Neural cell (in vitro differentiated cells): Measurements from ENCODE around the gene LZTR1. TPM values are rescaled to one million over a fixed set of nuclear protein-coding genes. Genes with fewer than 3 reads are reported as not detected.

Experiments used
- H2AFZ ChIP-seq: fragments of 200-600, 300-800 bp; sonication (generic), shearing (Covaris generic); 2 replicates; pipeline ENCODE4 v1.6.0; 2014; ENCODE audit warnings: low read depth, mild to moderate bottlenecking, antibody characterized with exemption, low read length, moderate library complexity
- H3F3A ChIP-seq: fragments of 200-600 bp; shearing (Covaris generic); 2 replicates; pipeline ENCODE4 v1.6.1; 2016; ENCODE audit warnings: mild to moderate bottlenecking, moderate library complexity, mixed read lengths, antibody characterized with exemption, low read length; ENCODE audit not compliant: insufficient read depth, poor library complexity, severe bottlenecking
- H3K27ac ChIP-seq: fragments of 200-600, 300-800 bp; sonication (generic), shearing (Covaris generic); 2 replicates; pipeline ENCODE4 v1.5.1; 2014; ENCODE audit warnings: mild to moderate bottlenecking, low read length, moderate library complexity
- H3K27me3 ChIP-seq: fragments of 300-800, 200-600 bp; sonication (generic), shearing (Covaris generic); 2 replicates; pipeline ENCODE4 v1.6.0; 2014; ENCODE audit warnings: mild to moderate bottlenecking, low read depth, low read length, moderate library complexity; ENCODE audit not compliant: insufficient read depth
- H3K36me3 ChIP-seq: fragments of 300-800, 200-600 bp; sonication (generic), shearing (Covaris generic); 2 replicates; pipeline ENCODE4 v1.5.1; 2014; ENCODE audit warnings: mild to moderate bottlenecking, antibody characterized with exemption, low read length, moderate library complexity; ENCODE audit not compliant: insufficient read depth
- H3K4me2 ChIP-seq: fragments of 300-800, 200-600 bp; sonication (generic), shearing (Covaris generic); 2 replicates; pipeline ENCODE4 v1.6.0; 2014; ENCODE audit warnings: mild to moderate bottlenecking, low read length
- H3K4me3 ChIP-seq: fragments of 300-800, 200-600 bp; sonication (generic), shearing (Covaris generic); 2 replicates; pipeline ENCODE4 v1.5.1; 2014; ENCODE audit warnings: mild to moderate bottlenecking, low read length, moderate library complexity
- H3K79me2 ChIP-seq: fragments of 200-600 bp; shearing (Covaris generic); replicated peaks from 2 replicates; pipeline ENCODE4 v1.6.0; 2014; ENCODE audit warnings: mild to moderate bottlenecking, low read length, moderate library complexity; ENCODE audit not compliant: insufficient read depth
- H3K9ac ChIP-seq: fragments of 300-800, 200-600 bp; sonication (generic), shearing (Covaris generic); 2 replicates; pipeline ENCODE4 v1.6.1; 2016; ENCODE audit warnings: mild to moderate bottlenecking, low read length, mixed read lengths
- H3K9me2 ChIP-seq: fragments of 200-600 bp; shearing (Covaris generic); 2 replicates; pipeline ENCODE4 v1.6.1; 2016; ENCODE audit warnings: mild to moderate bottlenecking, low read length, mixed read lengths; ENCODE audit not compliant: insufficient read depth
- H3K9me3 ChIP-seq: fragments of 200-600, 300-800 bp; sonication (generic), shearing (Covaris generic); 2 replicates; pipeline ENCODE4 v1.6.1; 2016; ENCODE audit warnings: mild to moderate bottlenecking, mixed run types, low read length, moderate library complexity, mixed read lengths
- H4K20me1 ChIP-seq: fragments of 200-600 bp; shearing (Covaris generic); 2 replicates; pipeline ENCODE4 v1.6.1; 2016; ENCODE audit warnings: mild to moderate bottlenecking, mixed run types; ENCODE audit not compliant: insufficient read depth
- CTCF ChIP-seq: fragments of 450-650 bp; IDR thresholded peaks from 2 replicates; pipeline ENCODE4 v1.5.1; 2014; ENCODE audit warnings: antibody characterized with exemption, mild to moderate bottlenecking, moderate library complexity; ENCODE audit not compliant: poor library complexity, severe bottlenecking
- EP300 ChIP-seq: fragments of 450-650 bp; conservative IDR thresholded peaks from 2 replicates; pipeline ENCODE4 v1.6.1; 2014; ENCODE audit warnings: antibody characterized with exemption, mild to moderate bottlenecking, moderate library complexity; ENCODE audit not compliant: poor library complexity, severe bottlenecking
- EZH2 ChIP-seq: fragments of 200-600, 300-800 bp; shearing (Covaris generic), sonication (generic); IDR thresholded peaks from 2 replicates; pipeline ENCODE4 v1.6.1; 2014; ENCODE audit warnings: antibody characterized with exemption, low read length, borderline replicate concordance, mild to moderate bottlenecking; ENCODE audit not compliant: insufficient read depth, poor library complexity, severe bottlenecking
- MXI1 ChIP-seq: fragments of 450-650 bp; conservative IDR thresholded peaks from 2 replicates; pipeline ENCODE4 v1.6.1; 2014; ENCODE audit warnings: antibody characterized with exemption, mild to moderate bottlenecking; ENCODE audit not compliant: poor library complexity, severe bottlenecking
- POLR2AphosphoS5 ChIP-seq: IDR thresholded peaks from 2 replicates; pipeline ENCODE4 v1.6.1; 2012
- RAD21 ChIP-seq: fragments of 450-650 bp; conservative IDR thresholded peaks from 2 replicates; pipeline ENCODE4 v1.6.1; 2014; ENCODE audit warnings: antibody characterized with exemption, mild to moderate bottlenecking, moderate library complexity
- REST ChIP-seq: IDR thresholded peaks from 2 replicates; pipeline ENCODE4 v1.6.1; 2012; ENCODE audit warnings: borderline replicate concordance
- SMC3 ChIP-seq: fragments of 450-650 bp; conservative IDR thresholded peaks from 2 replicates; pipeline ENCODE4 v1.6.1; 2014; ENCODE audit warnings: antibody characterized with exemption, mild to moderate bottlenecking, moderate library complexity; ENCODE audit not compliant: poor library complexity
- TAF1 ChIP-seq: IDR thresholded peaks from 2 replicates; pipeline ENCODE4 v1.6.1; 2012; ENCODE audit warnings: low read depth
- polyA plus RNA-seq: library from polyadenylated mRNA; depleted of rRNA; stranded (reverse); fragments of >200 nt; gene quantifications from 2 replicates; pipeline ENCODE4 v1.2.3, GENCODE V29; 2014

The LZTR1 gene
- polyA plus RNA-seq, 1 donor from 2014 or later, result 114 TPM

- Histone ChIP-seq H3K36me3 (no peaks in the 10 kb centered on the region), H2AFZ (no peak overlapping the region)
Measured at GRCh38 chr22:20994902-20995241, 12.8 kb downstream of the LZTR1 start.

DNA sequence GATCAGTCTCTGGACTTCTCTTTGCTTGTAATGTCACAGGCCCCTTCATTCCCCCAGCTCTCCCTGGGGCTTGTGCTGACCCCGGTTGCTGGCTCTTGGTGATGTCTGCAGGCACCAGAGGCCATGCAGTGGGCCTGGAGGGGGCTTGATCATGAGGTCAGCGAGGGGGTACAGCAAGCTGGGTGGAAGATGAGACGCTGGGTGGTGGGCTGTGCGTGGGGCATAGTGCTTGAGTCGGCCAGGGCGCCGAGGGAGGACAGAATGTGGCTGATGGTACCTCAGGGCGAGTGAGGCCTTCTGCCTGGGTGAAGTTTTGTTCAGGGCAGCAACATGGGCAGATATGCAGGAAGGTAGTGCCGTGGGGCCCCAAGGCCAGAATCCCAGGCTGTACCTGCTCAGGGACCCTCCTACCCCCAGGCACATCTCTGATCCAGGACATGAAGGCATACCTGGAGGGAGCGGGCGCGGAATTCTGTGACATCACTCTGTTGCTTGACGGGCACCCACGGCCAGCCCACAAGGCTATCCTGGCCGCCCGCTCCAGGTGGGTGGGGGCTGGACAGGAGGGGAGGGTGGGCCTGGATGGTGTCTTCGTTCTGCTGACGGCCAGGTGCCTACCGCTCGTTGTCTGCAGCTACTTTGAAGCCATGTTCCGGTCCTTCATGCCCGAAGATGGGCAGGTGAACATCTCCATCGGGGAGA, 13.4 kb downstream of the LZTR1 start:
- no peaks in the 10 kb centered on the region for H3K9me3 ChIP-seq
- H3K79me2 ChIP-seq, result peaks cover 2% of the 10 kb centered on the region
- no peak overlapping the region for H3K9ac ChIP-seq
- H3K4me3 ChIP-seq, result no peak overlapping the region
- no peaks in the 10 kb centered on the region for H3K36me3 ChIP-seq
- no peak overlapping the region for H3K4me2 ChIP-seq
- H2AFZ ChIP-seq, result no peak overlapping the region
- H3K27me3 ChIP-seq, result no peaks in the 10 kb centered on the region
- no peak overlapping the region for H3K27ac ChIP-seq
- TF ChIP-seq REST (no peak), EZH2 (no peak), RAD21 (no peak), EP300 (no peak), TAF1 (no peak), CTCF (no peak), POLR2AphosphoS5 (no peak), MXI1 (no peak)
- H3K9me2 ChIP-seq, result no peaks in the 10 kb centered on the region
- H4K20me1 ChIP-seq, result no peaks in the 10 kb centered on the region
- no peaks in the 10 kb centered on the region for H3F3A ChIP-seq

More at GRCh38 chr22:20994902-20995241, 12.8 kb downstream of the LZTR1 start:
- Histone ChIP-seq H3K4me3 (no peak overlapping the region), H3K27me3 (no peaks in the 10 kb centered on the region), H3K9me3 (no peaks in the 10 kb centered on the region), H3K27ac (no peak overlapping the region), H3K79me2 (no peaks in the 10 kb centered on the region), H3F3A (no peaks in the 10 kb centered on the region), H3K9me2 (no peaks in the 10 kb centered on the region), H3K4me2 (no peak overlapping the region), H4K20me1 (no peaks in the 10 kb centered on the region), H3K9ac (no peak overlapping the region)
- TF ChIP-seq MXI1 (no peak), POLR2AphosphoS5 (no peak), RAD21 (no peak), EZH2 (no peak), SMC3 (no peak), REST (no peak)
